Measurements from ENCODE around the gene TNRC6C. TPM values are rescaled to one million over a fixed set of nuclear protein-coding genes. Genes with fewer than 3 reads are reported as not detected.
"Not testable (repeated sequence)": the region's sequence is repeated elsewhere in the genome, so short reads cannot be mapped to it uniquely, and the experiment has no call there.

The TNRC6C gene
- total RNA-seq, 2 donors from 2014 or later, result 8.9 to 9.0 TPM

DNA sequence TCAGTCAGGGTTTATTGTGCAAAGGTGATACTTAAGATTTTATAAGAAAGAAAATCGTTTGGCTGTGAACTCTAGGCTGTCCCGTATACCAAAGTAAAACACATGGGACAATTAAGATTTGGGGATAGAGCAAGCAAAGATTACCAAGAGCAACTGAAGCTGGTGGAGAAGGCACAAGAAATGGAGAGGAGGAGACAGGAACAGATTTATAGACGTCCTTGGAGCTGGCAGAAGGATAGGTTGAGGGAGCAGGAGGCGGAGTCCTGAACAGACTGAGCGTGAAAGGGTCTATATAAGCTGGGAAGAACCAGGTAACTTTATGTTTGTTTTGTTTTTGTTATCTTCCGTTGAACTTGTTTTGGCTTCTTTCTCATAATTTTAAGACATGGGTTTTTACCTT is 3.8 kb downstream of the TNRC6C start:
- intact Hi-C loops (cut with DNase I), result no loop called here
- H3K36me3 ChIP-seq, result no peaks in the 10 kb centered on the region
- DNase-seq, result no peak
- H3K4me1 ChIP-seq, result no peaks in the 10 kb centered on the region
- no peak overlapping the region for H3K27ac ChIP-seq
- H3K9me3 ChIP-seq, result no peaks in the 10 kb centered on the region
- no peak overlapping the region for H3K9ac ChIP-seq (ENCODE audit: low read depth in 2 of 2, low read length in 2 of 2)
- TF ChIP-seq, protein P1, sequence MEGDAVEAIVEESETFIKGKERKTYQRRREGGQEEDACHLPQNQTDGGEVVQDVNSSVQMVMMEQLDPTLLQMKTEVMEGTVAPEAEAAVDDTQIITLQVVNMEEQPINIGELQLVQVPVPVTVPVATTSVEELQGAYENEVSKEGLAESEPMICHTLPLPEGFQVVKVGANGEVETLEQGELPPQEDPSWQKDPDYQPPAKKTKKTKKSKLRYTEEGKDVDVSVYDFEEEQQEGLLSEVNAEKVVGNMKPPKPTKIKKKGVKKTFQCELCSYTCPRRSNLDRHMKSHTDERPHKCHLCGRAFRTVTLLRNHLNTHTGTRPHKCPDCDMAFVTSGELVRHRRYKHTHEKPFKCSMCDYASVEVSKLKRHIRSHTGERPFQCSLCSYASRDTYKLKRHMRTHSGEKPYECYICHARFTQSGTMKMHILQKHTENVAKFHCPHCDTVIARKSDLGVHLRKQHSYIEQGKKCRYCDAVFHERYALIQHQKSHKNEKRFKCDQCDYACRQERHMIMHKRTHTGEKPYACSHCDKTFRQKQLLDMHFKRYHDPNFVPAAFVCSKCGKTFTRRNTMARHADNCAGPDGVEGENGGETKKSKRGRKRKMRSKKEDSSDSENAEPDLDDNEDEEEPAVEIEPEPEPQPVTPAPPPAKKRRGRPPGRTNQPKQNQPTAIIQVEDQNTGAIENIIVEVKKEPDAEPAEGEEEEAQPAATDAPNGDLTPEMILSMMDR (IDR thresholded peaks at IDR 0.05), result no peak
- no peaks in the 10 kb centered on the region for H3K27me3 ChIP-seq
- no peak overlapping the region for H3K4me3 ChIP-seq

DNA sequence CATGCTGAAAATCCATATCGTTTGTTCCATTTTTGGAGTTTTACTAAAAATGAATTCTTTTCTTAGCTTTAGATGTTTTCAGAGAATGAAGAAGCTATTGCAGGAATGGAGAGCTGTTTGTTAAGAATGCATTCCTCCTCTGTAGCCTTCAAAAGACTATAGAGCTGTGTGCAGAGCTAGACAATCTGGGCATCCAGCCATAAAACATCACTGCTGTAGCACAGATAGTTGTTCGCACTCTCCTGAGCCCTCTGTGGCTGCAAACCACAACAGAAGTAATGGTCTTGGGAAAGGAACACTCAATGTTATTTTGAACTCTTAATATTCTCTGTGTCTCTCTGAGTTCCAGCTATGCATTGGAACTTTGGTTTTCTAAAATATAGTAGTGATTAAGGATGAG is 4.9 kb downstream of the TNRC6C start:
- H3K9ac ChIP-seq (ENCODE audit: low read depth in 2 of 2, low read length in 2 of 2), result no peak overlapping the region
- no peaks in the 10 kb centered on the region for H3K27me3 ChIP-seq
- DNase-seq, result no peak
- no peaks in the 10 kb centered on the region for H3K9me3 ChIP-seq
- H3K36me3 ChIP-seq, result no peaks in the 10 kb centered on the region
- no peak overlapping the region for H3K27ac ChIP-seq
- H3K4me3 ChIP-seq, result no peak overlapping the region
- TF ChIP-seq, protein P1 (IDR thresholded peaks at IDR 0.05), result no peak
- intact Hi-C loops (cut with DNase I), result no loop called here
- H3K4me1 ChIP-seq, result no peaks in the 10 kb centered on the region

DNA sequence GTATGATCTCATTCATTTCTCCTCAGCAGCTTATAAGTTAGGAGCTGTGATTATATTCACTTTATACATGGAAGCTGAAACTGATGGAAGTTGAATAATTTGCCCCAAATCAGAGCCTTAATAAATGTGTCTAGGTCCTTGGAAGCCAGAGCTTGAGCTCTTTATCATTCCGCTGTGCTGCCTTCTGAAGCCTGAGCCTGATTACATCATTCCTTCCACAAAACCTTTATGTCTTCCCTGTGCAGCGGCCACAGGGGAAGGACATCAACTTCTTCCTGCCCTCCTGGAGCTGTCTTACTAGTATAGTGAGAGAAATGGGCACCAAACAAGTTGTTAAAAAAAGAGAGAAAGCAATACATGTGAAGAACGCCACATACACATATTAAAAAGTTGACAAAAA is 6.8 kb downstream of the TNRC6C start:
- H3K4me1 ChIP-seq, result no peaks in the 10 kb centered on the region

DNA sequence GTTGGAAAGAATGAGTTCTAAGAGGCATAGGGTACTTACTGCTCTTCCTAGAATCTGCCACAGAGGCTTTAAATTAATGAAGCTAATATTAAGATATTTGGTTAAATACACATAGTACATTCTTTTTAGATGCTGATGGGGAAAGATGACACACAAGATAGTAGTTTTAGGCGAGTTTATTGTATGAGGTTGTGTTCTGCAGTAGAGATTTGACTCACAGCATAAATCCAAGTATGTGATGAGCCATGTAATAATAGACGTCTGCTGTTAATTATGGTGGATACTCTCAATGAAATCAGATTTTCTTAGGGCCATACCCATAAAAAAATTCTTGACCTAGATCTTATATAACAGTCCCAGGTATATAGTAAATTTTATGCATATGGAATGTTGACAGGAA is 8.0 kb downstream of the TNRC6C start:
- intact Hi-C loops (cut with DNase I), result no loop called here
- Histone ChIP-seq H3K27me3 (no peaks in the 10 kb centered on the region), H3K4me3 (no peak overlapping the region), H3K27ac (no peak overlapping the region), H3K4me1 (no peaks in the 10 kb centered on the region), H3K36me3 (no peaks in the 10 kb centered on the region), H3K9me3 (no peaks in the 10 kb centered on the region), H3K9ac (ENCODE audit: low read depth in 2 of 2, low read length in 2 of 2) (no peak overlapping the region)
- TF ChIP-seq, protein P1 (IDR thresholded peaks at IDR 0.05), result no peak
- DNase-seq, result no peak

More for the DNA sequence above, 6.8 kb downstream of the TNRC6C start:
- intact Hi-C loops (cut with DNase I), result no loop called here
- Histone ChIP-seq H3K9ac (ENCODE audit: low read depth in 2 of 2, low read length in 2 of 2) (no peak overlapping the region), H3K4me3 (no peak overlapping the region), H3K27me3 (no peaks in the 10 kb centered on the region), H3K27ac (no peak overlapping the region), H3K9me3 (no peaks in the 10 kb centered on the region), H3K36me3 (no peaks in the 10 kb centered on the region)
- no peak for DNase-seq
- TF ChIP-seq, protein P1 (IDR thresholded peaks at IDR 0.05), result no peak

DNA sequence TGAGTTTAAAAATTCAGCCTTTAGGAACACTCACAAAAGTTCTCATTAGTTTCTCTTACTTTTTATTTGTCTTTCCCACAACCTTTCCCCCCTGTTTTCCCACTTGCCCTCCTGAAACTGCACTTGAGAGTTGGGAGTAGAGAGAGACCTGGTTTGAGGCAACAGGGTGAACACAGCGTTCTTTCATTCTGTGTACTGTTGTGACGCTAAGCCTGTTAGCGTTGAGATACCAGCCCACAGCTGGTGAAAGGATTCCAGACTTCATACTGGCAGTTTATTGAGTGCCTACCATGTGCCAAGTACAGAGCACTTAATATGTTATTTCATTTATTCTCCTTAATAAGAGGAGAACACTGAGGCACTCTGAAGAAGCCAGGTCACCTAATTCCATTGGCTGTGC is 10.3 kb downstream of the TNRC6C start:
- H3K4me3 ChIP-seq, result no peak overlapping the region
- intact Hi-C loops (cut with DNase I), result no loop called here
- no peaks in the 10 kb centered on the region for H3K36me3 ChIP-seq
- H3K27me3 ChIP-seq, result no peaks in the 10 kb centered on the region
- no peak for DNase-seq
- no peak overlapping the region for H3K27ac ChIP-seq
- H3K9ac ChIP-seq (ENCODE audit: low read depth in 2 of 2, low read length in 2 of 2), result no peak overlapping the region
- TF ChIP-seq, protein P1 (IDR thresholded peaks at IDR 0.05), result no peak
- H3K4me1 ChIP-seq, result no peaks in the 10 kb centered on the region
- no peaks in the 10 kb centered on the region for H3K9me3 ChIP-seq

DNA sequence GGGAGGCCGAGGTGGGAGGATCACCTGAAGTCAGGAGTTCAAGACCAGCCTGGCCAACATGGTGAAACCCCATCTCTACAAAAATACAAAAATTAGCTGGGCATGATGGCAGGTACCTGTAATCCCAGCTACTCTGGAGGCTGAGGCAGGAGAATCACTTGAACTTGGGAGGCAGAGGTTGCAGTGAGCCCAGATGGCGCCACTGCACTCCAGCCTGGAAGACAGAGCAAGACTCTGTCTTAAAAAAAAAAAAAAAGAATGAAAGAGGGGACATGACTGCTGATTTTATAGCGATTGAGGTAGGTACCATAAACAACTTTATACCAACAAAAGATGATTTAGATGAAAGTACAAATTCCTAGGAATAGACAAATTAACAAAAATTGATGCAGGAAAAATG is 13.8 kb downstream of the TNRC6C start:
- H3K4me1 ChIP-seq; intact Hi-C loops (cut with DNase I); DNase-seq: not testable (repeated sequence)

More for the DNA sequence above, 13.8 kb downstream of the TNRC6C start:
- H3K27me3 ChIP-seq; H3K9me3 ChIP-seq; H3K36me3 ChIP-seq; H3K9ac ChIP-seq (ENCODE audit: low read depth in 2 of 2, low read length in 2 of 2); H3K4me3 ChIP-seq; H3K27ac ChIP-seq: not testable (repeated sequence)
